A549 (cell line): Measurements from ENCODE around the gene QKI. TPM values are rescaled to one million over a fixed set of nuclear protein-coding genes. Genes with fewer than 3 reads are reported as not detected.

Experiments
- ATAC-seq, 2 experiments: fragments of 200-7000 bp in 1 of 2; fragments of >200 bp in 1 of 2; cut with Nextera tagmentation in 1 of 2; cut with Tn5 transposase in 1 of 2; 3 replicates each; pipeline versions ENCODE4 v1.8.0 to v1.9.1; 2018 to 2020; ENCODE audit warnings: mild to moderate bottlenecking in 1 of 2, moderate library complexity in 1 of 2
- CTCF ChIA-PET: fragments of 300-600 bp; sonication (Branson Sonifier 250); formaldehyde crosslinking; extraction: SDS; loops from one replicate; lab custom pipeline; 2021; ENCODE audit warnings: antibody characterized with exemption, inconsistent platforms; lab: Yijun Ruan, JAX
- POLR2A ChIA-PET: fragments of 350-600 bp; formaldehyde crosslinking; extraction: SDS; loops from one replicate; lab custom pipeline; 2021; ENCODE audit warnings: antibody characterized with exemption, inconsistent platforms; lab: Yijun Ruan, JAX
- DNase-seq, 2 experiments: peaks; one replicate each; pipeline versions ENCODE4 v3.0.0 to v3.0.0-alpha.2; 2011 to 2016; ENCODE audit warnings: low read depth in 1 of 2, low spot score in 1 of 2
- FAIRE-seq: peaks from 2 replicates; lab custom pipeline; 2011; peaks lifted over from hg19 to GRCh38; lab: Jason Lieb, UNC
- H3K27ac ChIP-seq, 2 experiments: fragments of >200 bp; sonication (Bioruptor Twin); formaldehyde crosslinking; 3 replicates each; pipeline ENCODE4 v1.5.1; 2016 to 2017
- H3K4me1 ChIP-seq: fragments of >200 bp; sonication (Bioruptor Twin); formaldehyde crosslinking; 3 replicates; pipeline ENCODE4 v1.6.1; 2016
- H3K4me2 ChIP-seq: fragments of >200 bp; sonication (Bioruptor Twin); formaldehyde crosslinking; 3 replicates; pipeline ENCODE4 v1.6.1; 2016
- H3K4me3 ChIP-seq: fragments of >200 bp; sonication (Bioruptor Twin); formaldehyde crosslinking; 3 replicates; pipeline ENCODE4 v1.5.1; 2016
- H3K9me3 ChIP-seq: fragments of >200 bp; sonication (Bioruptor Twin); formaldehyde crosslinking; 3 replicates; pipeline ENCODE4 v1.6.1; 2016
- ATOH8 ChIP-seq: fragments of 250-450 bp; sonication (Bioruptor Pico); IDR thresholded peaks from 2 replicates; pipeline ENCODE4 v1.5.0; 2020; ENCODE audit warnings: low read depth, mild to moderate bottlenecking, moderate library complexity
- BHLHE40 ChIP-seq: IDR thresholded peaks from 2 replicates; pipeline ENCODE4 v1.6.1; 2012; ENCODE audit warnings: low read depth, low read length, inconsistent platforms
- CBX2 ChIP-seq: fragments of 200-600 bp; sonication (generic); IDR thresholded peaks from 2 replicates; pipeline ENCODE4 v1.6.1; 2016; ENCODE audit warnings: low read depth, mild to moderate bottlenecking, borderline replicate concordance
- EHMT2 ChIP-seq: fragments of 200-600 bp; sonication (generic); IDR thresholded peaks from 2 replicates; pipeline ENCODE4 v1.6.1; 2016; ENCODE audit warnings: antibody characterized with exemption, low read depth, mild to moderate bottlenecking, moderate library complexity
- EP300 ChIP-seq, 2 experiments: fragments of >200 bp; sonication (Bioruptor Twin); formaldehyde crosslinking; IDR thresholded peaks; 2 replicates in 1 of 2; 3 replicates in 1 of 2; pipeline ENCODE4 v1.6.1; 2016 to 2017
- ESRRA ChIP-seq: fragments of 150-350 bp; IDR thresholded peaks from 2 replicates; pipeline ENCODE4 v1.6.1; 2014; ENCODE audit warnings: mild to moderate bottlenecking, low read length, borderline replicate concordance
- FOSB ChIP-seq: fragments of 250-450 bp; sonication (Bioruptor Pico); IDR thresholded peaks from 2 replicates; pipeline ENCODE4 v1.5.0; 2020; ENCODE audit warnings: mild to moderate bottlenecking, moderate library complexity
- FOXS1 ChIP-seq: fragments of 250-450 bp; sonication (Bioruptor Pico); IDR thresholded peaks from 2 replicates; pipeline ENCODE4 v1.5.0; 2020; ENCODE audit warnings: mild to moderate bottlenecking, moderate library complexity
- GATA3 ChIP-seq: IDR thresholded peaks from 2 replicates; pipeline ENCODE4 v1.6.1; 2012; ENCODE audit warnings: borderline replicate concordance
- HES2 ChIP-seq: fragments of >200 bp; sonication (Bioruptor Twin); formaldehyde crosslinking; IDR thresholded peaks from 2 replicates; pipeline ENCODE4 v1.6.1; 2016
- HMGXB4 ChIP-seq: fragments of 250-450 bp; sonication (Bioruptor Pico); IDR thresholded peaks from 2 replicates; pipeline ENCODE4 v1.5.0; 2021; ENCODE audit warnings: mild to moderate bottlenecking, moderate library complexity, borderline replicate concordance
- HOXA7 ChIP-seq: fragments of 250-450 bp; sonication (Bioruptor Pico); IDR thresholded peaks from 2 replicates; pipeline ENCODE4 v1.5.0; 2020; ENCODE audit warnings: mild to moderate bottlenecking, moderate library complexity
- HOXB5 ChIP-seq: fragments of 250-450 bp; sonication (Bioruptor Pico); IDR thresholded peaks from 2 replicates; pipeline ENCODE4 v1.5.0; 2020; ENCODE audit warnings: mild to moderate bottlenecking, moderate library complexity
- JUN ChIP-seq, 2 experiments: fragments of >200 bp; sonication (Bioruptor Twin); formaldehyde crosslinking; IDR thresholded peaks; 2 replicates in 1 of 2; 3 replicates in 1 of 2; pipeline ENCODE4 v1.6.1; 2016 to 2017
- JUNB ChIP-seq: fragments of >200 bp; sonication (Bioruptor Twin); formaldehyde crosslinking; IDR thresholded peaks from 2 replicates; pipeline ENCODE4 v1.6.1; 2016
- KDM1A ChIP-seq: fragments of 200-600 bp; sonication (generic); IDR thresholded peaks from 2 replicates; pipeline ENCODE4 v1.6.1; 2016; ENCODE audit warnings: low read depth, mild to moderate bottlenecking
- MAFK ChIP-seq: fragments of 450-650 bp; IDR thresholded peaks from 2 replicates; pipeline ENCODE4 v1.6.1; 2014; ENCODE audit not compliant: partially characterized antibody
- MAX ChIP-seq: IDR thresholded peaks from 2 replicates; pipeline ENCODE4 v1.6.1; 2012
- MAZ ChIP-seq: fragments of 150-350 bp; IDR thresholded peaks from 2 replicates; pipeline ENCODE4 v1.6.1; 2014; ENCODE audit warnings: antibody characterized with exemption, low read depth, low read length, borderline replicate concordance
- NPAS2 ChIP-seq: fragments of 250-450 bp; sonication (Bioruptor Pico); IDR thresholded peaks from 2 replicates; pipeline ENCODE4 v1.8.0; 2022; ENCODE audit warnings: mild to moderate bottlenecking, moderate library complexity, borderline replicate concordance
- NR3C1 ChIP-seq: fragments of >200 bp; sonication (Bioruptor Twin); formaldehyde crosslinking; IDR thresholded peaks from 3 replicates; pipeline ENCODE4 v1.6.1; 2017
- POLR2A ChIP-seq: IDR thresholded peaks from 2 replicates; pipeline ENCODE4 v1.6.1; 2012; ENCODE audit warnings: mild to moderate bottlenecking, low read length
- RAD21 ChIP-seq, 2 experiments: fragments of >200 bp in 1 of 2; sonication (Bioruptor Twin) in 1 of 2; formaldehyde crosslinking in 1 of 2; IDR thresholded peaks in 1 of 2; conservative IDR thresholded peaks in 1 of 2; 2 replicates in 1 of 2; 3 replicates in 1 of 2; pipeline ENCODE4 v1.6.1; 2012 to 2018; ENCODE audit warnings: inconsistent platforms in 1 of 2
- RARB ChIP-seq: fragments of 250-450 bp; sonication (Bioruptor Pico); IDR thresholded peaks from 2 replicates; pipeline ENCODE4 v1.8.0; 2021; ENCODE audit warnings: mild to moderate bottlenecking, moderate library complexity
- RCOR1 ChIP-seq: fragments of 150-350 bp; IDR thresholded peaks from 2 replicates; pipeline ENCODE4 v1.6.1; 2014; ENCODE audit warnings: antibody characterized with exemption, low read length, low read depth
- REST ChIP-seq: fragments of 200-600 bp; sonication (generic); IDR thresholded peaks from 2 replicates; pipeline ENCODE4 v1.6.1; 2016; ENCODE audit warnings: antibody characterized with exemption, mild to moderate bottlenecking, moderate library complexity
- SREBF2 ChIP-seq: fragments of 450-650 bp; IDR thresholded peaks from 2 replicates; pipeline ENCODE4 v1.6.1; 2014; ENCODE audit warnings: mild to moderate bottlenecking, moderate library complexity
- ZC3H11A ChIP-seq: fragments of 450-650 bp; IDR thresholded peaks from 2 replicates; pipeline ENCODE4 v1.6.1; 2014; ENCODE audit warnings: antibody characterized with exemption, mild to moderate bottlenecking
- ZNF302 ChIP-seq: fragments of 250-450 bp; sonication (Bioruptor Pico); IDR thresholded peaks from 2 replicates; pipeline ENCODE4 v1.9.0; 2021; ENCODE audit warnings: inconsistent platforms, mild to moderate bottlenecking, moderate library complexity
- WGBS: methylation state at CpG from one replicate; pipeline ENCODE4 v1.1.6; 2017; ENCODE audit errors: missing lambda C conversion rate; 5-methylcytosine and 5-hydroxymethylcytosine counted together
- polyA plus RNA-seq, 4 experiments: library from polyadenylated mRNA; depleted of rRNA in 3 of 4; stranded (reverse); fragments of >200 nt; fragmentation: RNase III in 1 of 4; extraction: RNeasy Plus Mini Kit Qiagen cat#74134 plus additional on column Dnase treatment in 1 of 4; gene quantifications; 2 replicates in 3 of 4; 3 replicates in 1 of 4; pipeline ENCODE4 v1.2.3, GENCODE V29; 2011 to 2017

Gene QKI
- polyA plus RNA-seq, 2 of the 4 experiments (the other 2 are of a cell fraction) = 71.9 to 98.2 TPM

- Histone ChIP-seq H3K4me1 (peaks cover 15% of the 10 kb centered on the region; the same call in 2 of the 3 replicates), H3K4me3 (no peak overlapping the region), H3K9me3 (no peaks in the 10 kb centered on the region), H3K4me2 (peak overlapping the region; percentile 46), H3K27ac (no peak overlapping the region)
- ChIA-PET CTCF (no interaction called here), POLR2A (no interaction called here)
- TF ChIP-seq RARB (no peak), EP300 (IDR thresholded peaks at IDR 0.05) (no peak), NPAS2 (CRISPR knock-in tag) (no peak), FOSB (CRISPR knock-in tag) (no peak), NR3C1 (no peak), JUNB (no peak), MAFK (no peak), FOXS1 (CRISPR knock-in tag) (no peak), ZC3H11A (no peak), HOXA7 (CRISPR knock-in tag) (no peak), GATA3 (no peak), ESRRA (no peak), REST (no peak), HOXB5 (CRISPR knock-in tag) (no peak), BHLHE40 (no peak), EHMT2 (no peak), KDM1A (no peak), SREBF2 (no peak), POLR2A (no peak), RCOR1 (no peak)
- DNase-seq (no peak), FAIRE-seq (no peak), ATAC-seq (0 out of 6 replicates have a peak, but pooled peaks of 1 of the 2 experiments have one; percentile 38)
- 60% methylated on average over 2 of the region's 2 CpGs for WGBS
These were observed 22.0 kb upstream of the QKI start for GRCh38 chr6:163392533-163392932.

GRCh38 chr6:163393923-163394322, 20.6 kb upstream of the QKI start:
- WGBS = 88% methylated on average over 5 of the region's 5 CpGs
- FAIRE-seq (no peak), ATAC-seq (no peak), DNase-seq (no peak)
- POLR2A ChIA-PET = no interaction called here
- no peak overlapping the region for H3K4me2 ChIP-seq
- H3K4me3 ChIP-seq = no peak overlapping the region
- peaks cover 15% of the 10 kb centered on the region; the same call in 2 of the 3 replicates for H3K4me1 ChIP-seq
- no peak for TF ChIP-seq RAD21 (conservative IDR thresholded peaks at IDR 0.05 in 1 of 2, IDR thresholded peaks at IDR 0.05 in 1 of 2)
- TF ChIP-seq ATOH8 (CRISPR knock-in tag) = no peak
- H3K9me3 ChIP-seq = no peaks in the 10 kb centered on the region
- CTCF ChIA-PET = interaction anchor here (0.7 kb wide), 1 partner anchor 1661 kb away, joined by 3 read pairs; no protein-coding TSS in a partner anchor
- H3K27ac ChIP-seq = no peak overlapping the region

- Histone ChIP-seq H3K27ac (no peak overlapping the region), H3K9me3 (no peaks in the 10 kb centered on the region), H3K4me2 (no peak overlapping the region), H3K4me1 (peaks cover 15% of the 10 kb centered on the region; the same call in 2 of the 3 replicates), H3K4me3 (no peak overlapping the region)
- FAIRE-seq (no peak), ATAC-seq (no peak), DNase-seq (no peak)
- POLR2A ChIA-PET = no interaction called here
- WGBS = 85% methylated on average over 4 of the region's 4 CpGs
- CTCF ChIA-PET = no interaction called here
- TF ChIP-seq HES2 = no peak
- TF ChIP-seq MAFK = no peak
- TF ChIP-seq CBX2 = no peak
- TF ChIP-seq MAZ = no peak
- TF ChIP-seq EP300 (IDR thresholded peaks at IDR 0.05) = no peak
- no peak for TF ChIP-seq HMGXB4
- TF ChIP-seq MAX = no peak
- TF ChIP-seq GATA3 = no peak
- TF ChIP-seq ZNF302 = no peak
- TF ChIP-seq JUN (IDR thresholded peaks at IDR 0.05) = no peak
- TF ChIP-seq ATOH8 (CRISPR knock-in tag) = no peak
These were observed 19.9 kb upstream of the QKI start for GRCh38 chr6:163394659-163395058.
